HG03066 (cell line): ENCODE data around the gene STAG3.
"Not testable (repeated sequence)": the region's sequence is repeated elsewhere in the genome, so short reads cannot be mapped to it uniquely, and the experiment has no call there.

Source experiments
- ATAC-seq: cut with Tn5 transposase; IDR thresholded peaks from one replicate; pipeline ENCODE4 v1.9.1; 2021; ENCODE audit warnings: low read depth; ENCODE audit not compliant: unreplicated experiment

The STAG3 gene

GRCh38 chr7:100170101-100170897, 7.4 kb upstream of the STAG3 start:
- ATAC-seq: no peak

DNA sequence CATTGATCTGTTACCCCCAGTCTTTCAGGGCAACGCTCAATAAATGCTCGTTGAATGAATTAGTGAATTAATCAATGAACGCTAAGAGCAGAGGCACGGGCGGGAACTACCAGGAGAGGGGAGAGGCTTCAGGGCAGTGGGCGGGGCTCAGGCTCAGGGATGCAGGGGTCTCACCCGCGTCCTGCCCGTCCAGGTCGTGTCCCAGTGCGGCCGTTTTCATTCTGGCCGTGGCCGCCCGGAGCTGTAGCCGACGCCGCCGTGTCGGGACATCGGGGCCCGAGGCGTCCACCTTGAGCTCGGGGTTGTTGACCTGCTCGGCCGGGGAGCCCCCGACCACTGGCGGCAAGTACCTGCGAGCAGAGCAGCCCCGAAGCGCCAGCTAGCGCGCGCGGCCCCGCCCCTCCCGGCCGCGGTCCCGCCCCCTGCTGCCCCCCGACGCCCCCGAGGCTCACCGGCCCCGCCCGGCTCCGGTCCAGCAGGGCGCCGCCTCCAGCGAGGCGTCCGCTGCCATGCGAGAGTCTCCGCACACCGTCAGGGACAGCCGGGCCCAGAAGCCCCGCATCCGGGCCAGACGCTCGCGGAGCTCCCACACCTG, 6.5 kb upstream of the STAG3 start:
- ATAC-seq: no peak

GRCh38 chr7:100171840-100172239, 5.9 kb upstream of the STAG3 start:
- no peak for ATAC-seq

DNA sequence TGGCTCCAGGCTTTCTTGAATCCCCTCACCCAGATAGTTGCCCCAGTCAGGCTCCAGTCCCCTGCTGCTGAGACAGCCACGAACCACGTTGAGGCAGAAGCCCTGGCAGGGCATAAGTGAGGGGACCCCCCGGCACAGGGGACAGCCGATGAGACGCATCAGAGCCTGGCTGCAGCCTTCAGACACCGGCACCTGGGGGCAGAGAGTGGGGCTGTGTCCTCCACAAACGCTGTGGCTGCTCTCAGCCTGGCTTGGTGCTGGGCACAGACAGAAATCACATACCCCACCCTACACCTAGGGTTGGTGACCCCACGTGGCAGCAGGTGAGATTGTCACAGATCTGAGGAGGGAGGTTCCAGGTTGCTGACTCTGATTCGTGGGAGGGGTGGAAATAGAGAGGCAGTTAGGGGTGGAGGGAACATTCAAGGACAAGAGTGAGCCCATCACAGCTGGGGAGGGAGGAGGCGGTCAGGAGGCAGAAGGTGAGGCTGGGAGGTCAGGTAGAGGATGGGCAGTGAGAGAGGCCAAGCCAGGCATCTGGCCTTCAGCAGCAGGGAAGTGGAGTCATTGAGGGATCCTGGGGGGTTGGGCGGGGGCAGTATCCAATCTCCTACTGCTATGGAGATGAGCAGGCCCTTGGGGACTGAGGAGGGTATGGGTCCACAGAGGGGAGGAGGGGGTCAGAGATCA, 3.8 kb upstream of the STAG3 start:
- ATAC-seq: no peak

DNA sequence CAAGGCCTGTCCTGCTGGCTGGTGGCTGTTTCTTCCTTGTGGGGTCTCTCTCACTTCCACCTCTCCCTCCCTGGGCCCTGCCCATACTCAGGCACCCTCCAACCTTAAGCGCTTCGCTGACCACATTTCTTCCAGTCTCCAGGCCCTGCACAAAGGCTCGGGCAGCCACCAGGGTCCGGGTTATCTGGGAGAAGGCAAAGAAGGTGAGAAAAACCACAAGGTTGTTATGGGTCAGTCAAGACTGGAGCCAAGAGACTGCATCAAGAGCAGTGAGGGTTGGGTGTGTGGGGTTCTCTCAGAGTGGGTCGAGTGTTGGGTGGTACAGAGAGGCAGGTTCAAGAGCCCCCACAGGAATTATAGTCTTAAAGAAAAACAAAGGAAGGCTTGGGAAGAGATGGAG, 3.1 kb upstream of the STAG3 start:
- ATAC-seq: no peak

- ATAC-seq: no peak
Observed at GRCh38 chr7:100175296-100175935, 2.3 kb upstream of the STAG3 start.

DNA sequence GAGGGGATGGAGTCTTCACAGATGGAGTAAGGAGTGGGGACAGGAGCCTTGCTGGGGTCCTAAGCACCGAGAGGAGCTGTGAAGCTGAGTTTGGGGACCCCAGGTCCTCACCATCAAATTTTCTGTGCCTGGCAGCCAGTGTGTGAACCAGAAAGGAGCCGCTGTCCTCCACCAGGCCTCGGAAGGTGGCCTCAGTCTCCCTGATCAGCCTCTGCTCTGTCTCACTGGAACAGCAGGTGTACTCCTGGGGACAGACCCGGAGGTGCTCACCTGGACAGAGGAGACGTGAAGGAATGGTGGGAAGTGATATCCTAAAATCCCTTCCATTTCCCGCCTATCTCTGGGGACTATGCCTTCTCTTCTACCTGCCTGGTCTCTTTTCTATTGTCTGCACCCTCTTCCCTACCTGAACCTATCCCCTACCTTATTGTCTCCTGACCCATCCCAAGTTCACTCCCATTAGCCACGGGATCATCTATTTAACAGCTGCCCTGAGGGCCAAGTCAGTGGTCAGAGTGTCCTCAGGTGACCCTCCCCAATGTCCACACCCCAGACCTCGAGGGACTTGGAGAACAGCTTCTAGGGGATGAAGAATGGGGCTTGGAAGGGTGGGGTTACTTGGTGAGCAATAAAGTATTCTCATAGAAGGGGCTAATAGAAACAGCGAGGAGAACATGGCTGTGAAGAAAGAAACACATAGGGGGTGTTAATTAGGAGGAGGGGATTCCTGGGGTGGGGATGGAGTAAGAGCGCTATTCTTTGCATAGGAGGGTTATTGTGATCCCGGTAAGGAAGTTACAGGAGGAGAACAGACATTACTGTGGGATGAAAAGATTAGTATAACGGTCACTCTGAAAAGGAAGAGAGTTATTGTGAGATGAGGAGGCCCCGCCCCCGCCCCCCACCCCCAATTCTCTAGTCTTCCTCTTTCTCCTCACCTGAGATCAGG, 1.3 kb upstream of the STAG3 start:
- no peak for ATAC-seq

GRCh38 chr7:100180084-100180483, 2.4 kb downstream of the STAG3 start:
- not testable (repeated sequence) for ATAC-seq

DNA sequence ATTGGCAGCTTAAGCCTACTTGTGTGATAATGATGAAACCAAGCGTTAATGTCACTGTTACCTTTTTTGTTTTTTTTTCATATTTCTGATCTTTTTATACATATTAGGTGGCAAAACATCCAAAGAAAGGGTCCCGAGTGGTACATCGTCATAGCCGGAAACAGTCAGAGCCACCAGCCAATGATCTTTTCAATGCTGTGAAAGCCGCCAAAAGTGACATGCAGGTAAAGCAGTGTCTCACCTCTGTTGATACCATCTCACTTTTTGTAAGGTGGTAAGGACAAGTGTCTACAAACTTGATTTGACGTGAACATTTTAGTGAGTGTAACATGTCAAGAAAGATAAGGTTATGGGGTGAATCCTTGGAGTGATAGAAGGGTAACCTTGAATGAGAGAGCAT, 4.9 kb downstream of the STAG3 start:
- not testable (repeated sequence) for ATAC-seq

DNA sequence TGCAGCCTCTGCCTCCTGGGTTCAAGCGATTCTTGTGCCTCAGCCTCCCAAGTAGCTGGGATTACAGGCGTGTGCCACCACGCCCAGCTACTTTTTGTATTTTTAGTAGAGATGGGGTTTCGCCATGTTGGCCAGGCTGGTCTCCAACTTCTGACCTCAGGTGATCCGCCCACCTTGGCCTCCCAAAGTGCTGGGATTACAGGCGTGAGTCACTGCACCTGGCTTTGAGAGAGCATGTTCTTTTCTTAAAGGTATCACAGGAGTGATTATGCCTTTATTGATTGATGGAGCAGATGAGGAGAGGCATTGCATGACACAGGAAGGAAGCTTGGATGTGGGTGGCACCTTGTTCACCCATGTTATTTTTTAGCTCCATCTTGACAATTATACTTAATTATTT, 5.4 kb downstream of the STAG3 start:
- ATAC-seq: not testable (repeated sequence)

GRCh38 chr7:100185726-100186125, 8.0 kb downstream of the STAG3 start:
- no peak for ATAC-seq

GRCh38 chr7:100189061-100189460, 11.3 kb downstream of the STAG3 start:
- ATAC-seq: no peak

DNA sequence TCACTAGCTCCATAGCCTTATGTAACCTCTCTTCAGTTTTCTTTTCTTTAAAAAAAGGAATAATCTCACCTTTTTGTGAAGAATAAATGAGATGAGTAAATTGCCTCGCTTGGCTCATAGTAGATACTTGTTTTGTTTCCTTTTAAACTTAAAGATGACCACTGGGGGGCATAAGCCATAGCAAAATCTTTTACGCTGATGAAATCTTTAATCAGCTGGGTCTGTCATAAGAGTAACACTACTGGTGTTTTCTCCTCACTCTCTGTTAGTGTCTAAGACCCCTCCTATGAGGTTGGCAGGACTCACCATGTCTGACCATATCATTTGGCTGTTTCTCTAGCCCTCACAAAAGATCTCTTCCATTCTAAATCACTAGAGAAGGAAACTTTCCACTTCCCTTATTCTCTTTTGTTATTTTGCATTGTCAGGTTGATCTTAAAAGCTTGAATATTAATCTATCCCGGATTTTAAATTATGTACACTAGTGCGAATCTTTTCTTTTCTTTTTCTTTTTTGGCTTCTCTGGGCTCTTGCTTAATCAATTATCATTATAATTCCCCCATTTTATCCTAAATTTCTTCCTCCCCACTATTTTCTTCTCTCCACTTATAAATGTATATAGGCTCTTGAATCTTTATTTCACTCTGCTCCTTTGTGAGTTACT, 12.5 kb downstream of the STAG3 start:
- no peak for ATAC-seq

GRCh38 chr7:100191775-100192174, 14.1 kb downstream of the STAG3 start:
- ATAC-seq: no peak

DNA sequence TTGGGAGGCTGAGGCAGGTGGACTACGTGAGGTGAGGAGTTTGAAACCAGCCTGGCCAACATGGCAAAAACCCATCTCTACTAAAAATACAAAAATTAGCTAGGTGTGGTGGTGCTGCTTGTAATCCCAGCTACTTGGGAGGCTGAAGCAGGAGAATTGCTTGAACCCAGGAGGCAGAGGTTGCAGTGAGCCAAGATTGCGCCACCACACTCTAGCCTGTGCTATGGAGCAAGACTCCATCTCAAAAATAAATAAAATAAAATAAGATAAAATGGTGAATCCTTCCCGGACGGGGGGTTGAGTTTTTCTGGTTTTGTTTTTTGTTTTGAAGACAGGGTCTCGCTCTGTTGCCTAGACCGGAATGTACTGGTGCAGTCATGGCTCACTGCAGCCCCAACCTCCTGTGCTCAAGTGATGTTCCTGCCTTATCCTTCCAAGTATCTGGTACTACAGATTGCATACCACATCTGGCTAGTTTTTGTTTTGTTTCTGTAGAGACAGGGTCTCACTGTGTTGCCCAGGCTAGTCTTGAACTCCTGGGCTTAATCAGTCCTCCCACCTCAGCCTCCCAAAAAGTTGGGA, 14.7 kb downstream of the STAG3 start:
- not testable (repeated sequence) for ATAC-seq

DNA sequence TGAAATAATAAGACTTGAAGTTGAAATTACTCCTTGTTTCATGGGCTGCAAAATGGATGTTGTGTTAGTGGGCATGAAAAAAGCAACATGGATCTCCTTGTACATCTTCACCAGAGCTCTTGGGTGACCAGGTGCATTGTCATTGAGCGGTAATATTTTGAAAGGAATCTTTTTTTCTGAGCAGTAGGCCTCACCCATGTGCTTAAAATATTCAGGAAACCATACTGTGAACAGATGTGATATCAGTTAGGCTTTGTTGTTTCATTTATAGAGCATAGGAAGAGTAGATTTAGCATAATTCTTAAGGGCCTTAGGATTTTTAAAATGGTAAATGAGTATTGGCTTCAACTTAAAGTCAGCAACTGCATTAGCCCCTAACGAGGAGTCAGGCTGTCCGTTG, 15.3 kb downstream of the STAG3 start:
- ATAC-seq: no peak

DNA sequence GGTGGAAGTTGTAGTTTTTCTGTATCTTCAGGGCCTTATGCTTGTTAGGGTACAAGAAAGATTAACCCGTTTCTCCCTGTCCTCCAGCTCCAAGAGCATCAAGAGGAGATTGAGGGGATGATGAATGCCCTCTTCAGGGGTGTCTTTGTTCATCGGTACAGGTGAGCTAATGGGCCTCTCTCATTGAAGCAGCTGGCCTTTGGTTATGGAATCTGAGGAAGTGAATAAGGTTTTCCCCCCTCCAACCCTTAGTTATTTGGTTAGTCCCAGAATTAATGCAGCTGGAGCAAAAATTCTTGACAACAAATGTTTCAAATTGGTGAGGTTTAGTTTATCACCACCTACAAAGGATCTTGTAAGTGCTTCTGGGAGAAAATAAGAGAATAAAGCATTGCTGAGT, 17.5 kb downstream of the STAG3 start:
- ATAC-seq: no peak

DNA sequence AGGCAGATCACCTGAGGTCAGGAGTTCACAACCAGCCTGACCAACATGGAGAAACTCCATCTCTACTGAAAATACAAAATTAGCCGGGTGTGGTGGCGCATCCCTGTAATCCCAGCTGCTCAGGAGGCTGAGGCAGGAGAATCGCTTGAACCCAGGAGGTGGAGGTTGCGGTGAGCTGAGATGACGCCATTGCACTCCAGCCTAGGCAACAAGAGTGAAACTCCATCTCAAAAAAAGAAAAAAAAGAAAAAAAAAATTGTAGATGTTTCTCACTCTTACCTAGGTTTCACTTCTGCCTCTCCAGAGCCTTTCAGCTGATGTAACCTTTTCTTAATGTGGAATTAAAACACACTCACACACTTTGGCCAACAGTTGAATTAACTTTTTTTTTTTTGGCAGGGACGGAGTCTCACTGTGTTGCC, 18.2 kb downstream of the STAG3 start:
- not testable (repeated sequence) for ATAC-seq

GRCh38 chr7:100198266-100198665, 20.5 kb downstream of the STAG3 start:
- ATAC-seq: no peak
